ENCODE measurements around the gene EDN1. TPM values are rescaled to one million over a fixed set of nuclear protein-coding genes. Genes with fewer than 3 reads are reported as not detected.

The EDN1 gene
- total RNA-seq, 1 donor from 2014 or later: 2.9 TPM

DNA sequence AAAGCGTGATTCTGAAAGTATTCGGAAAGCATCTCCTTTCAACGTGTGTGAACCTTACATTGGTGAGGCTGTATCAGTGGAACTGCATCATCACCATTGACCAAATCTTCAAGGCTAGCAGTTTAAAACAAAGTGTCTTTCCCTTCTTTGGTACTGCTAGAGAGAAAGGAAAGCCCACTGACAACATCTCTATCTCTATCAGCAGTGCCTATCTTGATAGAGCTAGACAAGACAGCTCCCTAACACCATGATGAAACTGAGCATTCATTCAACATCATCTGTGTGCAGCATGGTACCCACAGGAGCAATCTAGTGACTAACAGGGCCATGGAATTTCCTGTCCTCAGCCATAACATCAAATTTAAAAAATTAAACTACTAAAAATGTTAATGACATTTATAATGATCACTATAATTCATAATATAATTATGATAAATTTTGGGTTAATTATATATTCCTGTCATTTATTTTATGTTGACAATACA, 31.5 kb upstream of the EDN1 start:
- DNase-seq (ENCODE audit: low read depth) (no peak), FAIRE-seq (no peak)
- Histone ChIP-seq H3K36me3 (ENCODE audit: control insufficient read depth, insufficient read depth, low read length) (no peaks in the 10 kb centered on the region), H3K27me3 (ENCODE audit: control insufficient read depth, insufficient read depth, low read length) (no peaks in the 10 kb centered on the region), H3K4me3 (ENCODE audit: low read depth, low read length) (no peak overlapping the region)
- no peak for TF ChIP-seq CTCF (IDR thresholded peaks at IDR 0.05; ENCODE audit: insufficient read depth, low read length, severe bottlenecking)

- H3K27me3 ChIP-seq (ENCODE audit: control insufficient read depth, insufficient read depth, low read length): no peaks in the 10 kb centered on the region
- DNase-seq (ENCODE audit: low read depth): no peak
- no peak overlapping the region for H3K4me3 ChIP-seq (ENCODE audit: low read depth, low read length)
- no peak for TF ChIP-seq CTCF (IDR thresholded peaks at IDR 0.05; ENCODE audit: insufficient read depth, low read length, severe bottlenecking)
- H3K36me3 ChIP-seq (ENCODE audit: control insufficient read depth, insufficient read depth, low read length): no peaks in the 10 kb centered on the region
- no peak for FAIRE-seq
Observed at GRCh38 chr6:12260458-12261093, 29.6 kb upstream of the EDN1 start.

- DNase-seq (ENCODE audit: low read depth) (no peak), FAIRE-seq (no peak)
- H3K27me3 ChIP-seq (ENCODE audit: control insufficient read depth, insufficient read depth, low read length): no peaks in the 10 kb centered on the region
- H3K4me3 ChIP-seq (ENCODE audit: low read depth, low read length): no peak overlapping the region
- no peaks in the 10 kb centered on the region for H3K36me3 ChIP-seq (ENCODE audit: control insufficient read depth, insufficient read depth, low read length)
- no peak for TF ChIP-seq CTCF (IDR thresholded peaks at IDR 0.05; ENCODE audit: insufficient read depth, low read length, severe bottlenecking)
Observed at GRCh38 chr6:12261502-12261901, 28.7 kb upstream of the EDN1 start.

- H3K27me3 ChIP-seq (ENCODE audit: control insufficient read depth, insufficient read depth, low read length): no peaks in the 10 kb centered on the region
- DNase-seq (ENCODE audit: low read depth): no peak
- no peak for FAIRE-seq
- no peak for TF ChIP-seq CTCF (IDR thresholded peaks at IDR 0.05; ENCODE audit: insufficient read depth, low read length, severe bottlenecking)
- H3K36me3 ChIP-seq (ENCODE audit: control insufficient read depth, insufficient read depth, low read length): no peaks in the 10 kb centered on the region
- no peak overlapping the region for H3K4me3 ChIP-seq (ENCODE audit: low read depth, low read length)
Observed at GRCh38 chr6:12262236-12263061, 27.7 kb upstream of the EDN1 start.

- no peak overlapping the region for H3K4me3 ChIP-seq (ENCODE audit: low read depth, low read length)
- FAIRE-seq (no peak), DNase-seq (ENCODE audit: low read depth) (no peak)
- no peaks in the 10 kb centered on the region for H3K27me3 ChIP-seq (ENCODE audit: control insufficient read depth, insufficient read depth, low read length)
- H3K36me3 ChIP-seq (ENCODE audit: control insufficient read depth, insufficient read depth, low read length): no peaks in the 10 kb centered on the region
- TF ChIP-seq CTCF (IDR thresholded peaks at IDR 0.05; ENCODE audit: insufficient read depth, low read length, severe bottlenecking): no peak
Observed at GRCh38 chr6:12263403-12263802, 26.8 kb upstream of the EDN1 start.
